Gastrocnemius medialis (tissue), 4 donors: ENCODE results near the gene DCHS2. TPM values are rescaled to one million over a fixed set of nuclear protein-coding genes. Genes with fewer than 3 reads are reported as not detected.

Experiments
- ATAC-seq, 2 donors: fragments of 150-250 bp; one replicate each; pipeline ENCODE4 v1.9.1; 2016
- DNase-seq, 2 donors: peaks; one replicate each; pipeline ENCODE4 v3.0.0-alpha.2; 2019
- H3K27ac ChIP-seq, 4 donors: fragments of 200-600 bp; sonication (generic); 1 replicate in 1 of 4; 2 replicates in 3 of 4; pipeline ENCODE4 v1.5.1; 2016 to 2018; ENCODE audit warnings: mild to moderate bottlenecking in 2 of 4, moderate library complexity in 1 of 4
- H3K27me3 ChIP-seq, 3 donors: fragments of 200-600 bp; sonication (generic) in 2 of 3; 1 replicate in 1 of 3; 2 replicates in 2 of 3; pipeline versions ENCODE4 v1.5.1 to v1.6.0; 2016 to 2019; ENCODE audit warnings: mild to moderate bottlenecking in 1 of 3, moderate library complexity in 1 of 3
- H3K36me3 ChIP-seq, 2 donors: fragments of 200-600 bp; sonication (generic) in 1 of 2; one replicate each; pipeline ENCODE4 v1.5.1; 2017 to 2018
- H3K4me1 ChIP-seq, 2 donors: fragments of 200-600 bp; sonication (generic) in 1 of 2; one replicate each; pipeline ENCODE4 v1.5.1; 2016 to 2017; ENCODE audit warnings: mild to moderate bottlenecking in 2 of 2
- H3K4me3 ChIP-seq, 4 donors: fragments of 200-600 bp; sonication (generic) in 3 of 4; 1 replicate in 1 of 4; 2 replicates in 3 of 4; pipeline ENCODE4 v1.5.1; 2016 to 2019; ENCODE audit warnings: mild to moderate bottlenecking in 2 of 4
- H3K9me3 ChIP-seq, 3 donors: fragments of 200-600 bp; sonication (generic) in 2 of 3; 1 replicate in 1 of 3; 2 replicates in 2 of 3; pipeline ENCODE4 v1.5.1; 2016 to 2019
- POLR2A ChIP-seq, 2 donors: fragments of 450-650 bp; IDR thresholded peaks; one replicate each; pipeline ENCODE4 v1.6.1; 2017; ENCODE audit warnings: antibody characterized with exemption in 2 of 2, mild to moderate bottlenecking in 2 of 2, moderate library complexity in 2 of 2
- in situ Hi-C, 4 donors: fragments of 200-750 bp; cut with MboI; loops; one replicate each; pipeline versions ENCODE4 v1.15.0 to v1.8.0; 2017; ENCODE audit warnings: low sequenced_read_pairs in 4 of 4
- intact Hi-C: fragments of 100-400 bp; cut with DNase I; formaldehyde crosslinking; loops from one replicate; pipeline ENCODE4 v1.15.1; 2023; ENCODE audit warnings: low total_unique reads
- total RNA-seq, 4 donors: library from RNA; depleted of rRNA; stranded (reverse); fragments of >200 nt; gene quantifications; one replicate each; pipeline versions ENCODE4 v1.1.0 to v1.2.3, GENCODE V29; 2016
- TF ChIP-seq, protein P1 (sequence below), 5 experiments: fragments of 450-650 bp in 3 of 5; fragments of 200-600 bp in 2 of 5; sonication (generic) in 2 of 5; IDR thresholded peaks in 4 of 5; conservative IDR thresholded peaks in 1 of 5; 1 replicate in 4 of 5; 2 replicates in 1 of 5; pipeline ENCODE4 v1.5.1; 2016 to 2019; ENCODE audit warnings: antibody characterized with exemption in 5 of 5, mild to moderate bottlenecking in 3 of 5, moderate library complexity in 3 of 5

The DCHS2 gene
- total RNA-seq, 4 donors from 2014 or later = under 0.01 to 0.18 (median 0.04) TPM

DNA sequence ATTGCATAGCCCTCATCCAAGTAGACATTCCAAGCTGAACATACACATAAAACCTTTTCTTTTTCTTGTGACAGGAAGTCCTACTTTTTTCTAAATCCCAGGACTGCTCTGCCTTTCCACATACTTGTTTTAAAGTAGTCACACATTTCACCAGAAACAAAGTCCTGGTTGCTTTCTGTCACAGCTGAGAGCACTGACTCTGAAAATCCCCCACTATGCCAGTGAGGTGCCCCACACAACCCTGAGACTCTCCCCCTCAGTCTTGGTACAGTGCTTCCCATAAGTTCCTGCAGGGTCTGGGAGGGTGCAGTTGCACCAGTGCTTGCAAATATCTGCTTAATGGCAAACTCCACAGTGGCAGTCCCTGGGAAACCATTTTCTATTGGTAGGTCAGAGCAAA is 84.2 kb downstream of the DCHS2 start:
- no peaks in the 10 kb centered on the region for H3K9me3 ChIP-seq
- no peaks in the 10 kb centered on the region for H3K27me3 ChIP-seq
- ATAC-seq = no peak
- in situ Hi-C loops = no loop called here
- H3K4me3 ChIP-seq = no peak overlapping the region
- H3K4me1 ChIP-seq = no peaks in the 10 kb centered on the region
- TF ChIP-seq, protein P1, sequence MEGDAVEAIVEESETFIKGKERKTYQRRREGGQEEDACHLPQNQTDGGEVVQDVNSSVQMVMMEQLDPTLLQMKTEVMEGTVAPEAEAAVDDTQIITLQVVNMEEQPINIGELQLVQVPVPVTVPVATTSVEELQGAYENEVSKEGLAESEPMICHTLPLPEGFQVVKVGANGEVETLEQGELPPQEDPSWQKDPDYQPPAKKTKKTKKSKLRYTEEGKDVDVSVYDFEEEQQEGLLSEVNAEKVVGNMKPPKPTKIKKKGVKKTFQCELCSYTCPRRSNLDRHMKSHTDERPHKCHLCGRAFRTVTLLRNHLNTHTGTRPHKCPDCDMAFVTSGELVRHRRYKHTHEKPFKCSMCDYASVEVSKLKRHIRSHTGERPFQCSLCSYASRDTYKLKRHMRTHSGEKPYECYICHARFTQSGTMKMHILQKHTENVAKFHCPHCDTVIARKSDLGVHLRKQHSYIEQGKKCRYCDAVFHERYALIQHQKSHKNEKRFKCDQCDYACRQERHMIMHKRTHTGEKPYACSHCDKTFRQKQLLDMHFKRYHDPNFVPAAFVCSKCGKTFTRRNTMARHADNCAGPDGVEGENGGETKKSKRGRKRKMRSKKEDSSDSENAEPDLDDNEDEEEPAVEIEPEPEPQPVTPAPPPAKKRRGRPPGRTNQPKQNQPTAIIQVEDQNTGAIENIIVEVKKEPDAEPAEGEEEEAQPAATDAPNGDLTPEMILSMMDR (IDR thresholded peaks at IDR 0.05 in 4 of 5, conservative IDR thresholded peaks at IDR 0.05 in 1 of 5) = no peak
- no peak for TF ChIP-seq POLR2A (IDR thresholded peaks at IDR 0.05)
- intact Hi-C loops = no loop called here
- DNase-seq = no peak
- H3K36me3 ChIP-seq = no peaks in the 10 kb centered on the region
- H3K27ac ChIP-seq = no peak overlapping the region

DNA sequence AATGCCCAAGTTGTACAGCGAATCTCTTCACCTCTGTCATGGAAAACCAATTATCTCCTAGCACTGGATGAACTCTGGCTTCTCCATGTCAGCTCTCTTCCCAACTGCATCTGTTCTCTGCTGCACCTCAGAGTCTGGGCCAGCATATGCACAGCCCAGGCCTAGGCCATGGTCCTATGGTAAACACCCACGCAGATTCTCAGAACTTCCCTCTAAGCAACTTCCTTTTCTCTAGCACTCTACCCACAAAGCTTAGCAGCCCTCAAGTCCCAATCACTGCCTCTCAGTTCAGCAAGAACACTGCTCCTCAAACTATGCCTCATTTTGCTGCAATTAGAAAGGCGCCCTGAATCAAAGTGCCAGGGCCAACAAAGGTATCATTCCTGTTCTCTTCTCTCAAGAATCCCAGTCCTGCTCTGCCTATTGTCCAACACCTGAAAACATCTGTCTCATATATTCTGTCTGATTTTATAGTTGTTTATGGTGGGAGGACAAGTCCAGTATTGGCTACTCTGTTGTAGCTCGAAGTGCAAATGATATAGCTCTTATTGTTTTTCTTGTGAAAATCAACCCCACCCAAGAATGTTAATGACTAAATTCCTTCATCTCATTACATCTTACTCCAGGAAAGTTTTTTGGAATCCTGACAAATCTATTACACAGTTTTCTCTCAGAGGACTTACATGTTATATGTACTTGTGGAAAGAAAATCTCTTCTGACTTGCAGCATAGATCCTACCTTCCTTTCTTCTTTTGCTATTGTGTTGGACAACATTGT is 85.4 kb downstream of the DCHS2 start:
- no peaks in the 10 kb centered on the region for H3K36me3 ChIP-seq
- no peaks in the 10 kb centered on the region for H3K9me3 ChIP-seq
- H3K4me3 ChIP-seq = no peak overlapping the region
- H3K27ac ChIP-seq = no peak overlapping the region
- H3K27me3 ChIP-seq = no peaks in the 10 kb centered on the region
- ATAC-seq (no peak), DNase-seq (no peak)
- no peak for TF ChIP-seq POLR2A (IDR thresholded peaks at IDR 0.05)
- TF ChIP-seq, protein P1 (IDR thresholded peaks at IDR 0.05 in 4 of 5, conservative IDR thresholded peaks at IDR 0.05 in 1 of 5) = no peak
- in situ Hi-C loops (no loop called here), intact Hi-C loops (loop anchor here (1.0 kb wide), 1 partner anchor 23 kb away; no protein-coding TSS in a partner anchor)
- H3K4me1 ChIP-seq = no peaks in the 10 kb centered on the region

DNA sequence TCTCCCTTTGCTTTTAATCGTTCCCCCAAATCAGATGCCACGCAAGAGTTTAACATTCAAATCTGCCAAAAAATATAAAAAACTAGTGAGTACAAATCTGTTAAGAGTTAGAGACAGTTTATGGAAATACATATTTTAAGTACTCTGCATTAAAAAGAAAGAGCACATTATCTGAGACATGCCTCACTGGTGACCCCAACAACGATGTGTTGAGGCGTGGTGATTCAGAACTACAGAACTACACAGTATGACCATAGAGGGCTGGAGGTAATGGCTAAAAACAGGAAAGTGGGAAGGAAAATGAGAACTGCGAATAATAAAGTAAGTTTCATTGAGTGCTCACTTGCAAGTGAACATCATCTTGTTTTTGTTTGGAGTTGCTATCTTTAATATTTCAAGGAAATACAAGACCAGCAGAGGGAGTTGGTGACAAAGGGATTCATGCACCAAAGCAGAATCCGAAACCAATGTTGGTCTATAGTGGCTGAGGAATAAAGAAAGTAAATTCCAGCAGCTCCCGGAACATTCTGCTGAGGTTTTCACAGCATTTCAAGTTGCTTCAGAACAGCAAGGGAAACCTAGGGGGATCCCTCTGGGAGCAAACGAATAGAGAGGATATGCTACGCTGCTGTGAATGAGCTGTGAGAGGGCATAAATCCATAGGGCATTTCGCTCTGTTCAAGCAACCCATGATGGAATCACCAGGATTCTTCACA is 92.2 kb downstream of the DCHS2 start:
- in situ Hi-C loops (loop anchor here in 1 of 4 donors (5.0 kb wide), 1 partner anchor 103 kb away; no protein-coding TSS in a partner anchor), intact Hi-C loops (no loop called here)
- DNase-seq (no peak), ATAC-seq (peak; percentile 36 to 42)
- Histone ChIP-seq H3K9me3 (no peaks in the 10 kb centered on the region), H3K36me3 (no peaks in the 10 kb centered on the region), H3K27me3 (no peaks in the 10 kb centered on the region), H3K4me1 (no peaks in the 10 kb centered on the region), H3K4me3 (peak overlapping the region in 3 of 4 donors; percentile 25 to 31 (median 27)), H3K27ac (peak overlapping the region in 2 of 4 donors; percentile 10 to 31)
- no peak for TF ChIP-seq POLR2A (IDR thresholded peaks at IDR 0.05)
- TF ChIP-seq, protein P1 (IDR thresholded peaks at IDR 0.05 in 4 of 5, conservative IDR thresholded peaks at IDR 0.05 in 1 of 5) = peak in 2 of 5 experiments; percentile 17 to 20

DNA sequence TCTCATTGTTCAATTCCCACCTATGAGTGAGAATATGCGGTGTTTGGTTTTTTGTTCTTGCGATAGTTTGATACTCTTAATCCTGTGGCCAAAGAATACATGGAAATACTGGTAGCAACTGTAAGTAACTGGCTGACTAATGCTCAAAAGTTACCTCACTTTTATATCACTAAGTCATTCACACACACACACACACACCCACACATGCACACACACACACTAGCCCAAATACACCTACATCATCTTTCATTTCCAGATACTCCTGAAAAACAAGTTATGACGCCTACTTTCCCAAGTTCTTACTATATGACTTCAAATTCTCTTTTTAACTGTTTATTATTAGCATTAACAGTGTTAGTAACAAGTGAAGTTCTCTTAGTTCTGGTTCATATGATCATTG is 101.3 kb downstream of the DCHS2 start:
- ATAC-seq (no peak), DNase-seq (no peak)
- TF ChIP-seq POLR2A (IDR thresholded peaks at IDR 0.05) = no peak
- TF ChIP-seq, protein P1 (IDR thresholded peaks at IDR 0.05 in 4 of 5, conservative IDR thresholded peaks at IDR 0.05 in 1 of 5) = no peak
- H3K27ac ChIP-seq = no peak overlapping the region
- in situ Hi-C loops = no loop called here
- no peaks in the 10 kb centered on the region for H3K9me3 ChIP-seq
- no peaks in the 10 kb centered on the region for H3K4me1 ChIP-seq
- no peaks in the 10 kb centered on the region for H3K27me3 ChIP-seq
- intact Hi-C loops = no loop called here
- H3K36me3 ChIP-seq = no peaks in the 10 kb centered on the region
- no peak overlapping the region for H3K4me3 ChIP-seq
